HepG2 (cell line): ENCODE results near the gene AP3B1. TPM values are rescaled to one million over a fixed set of nuclear protein-coding genes. Genes with fewer than 3 reads are reported as not detected.

Experiments used
- ATAC-seq: fragments of 200-7000 bp; cut with Tn5 transposase; 3 replicates; pipeline ENCODE4 v1.9.1; 2020; ENCODE audit warnings: mild to moderate bottlenecking, moderate library complexity
- BruUV-seq: library from RNA; stranded (reverse); fragments of 400-500 nt; replicated peaks from 2 replicates; lab custom pipeline; 2021; lab: Mats Ljungman, UMichigan
- CTCF ChIA-PET: fragments of 300-600 bp; formaldehyde crosslinking; extraction: SDS; loops from one replicate; lab custom pipeline; 2021; ENCODE audit warnings: low total read pairs, inconsistent platforms, low intra/inter-chr PET ratio; lab: Yijun Ruan, JAX
- POLR2A ChIA-PET: fragments of 350-600 bp; sonication (Branson Sonifier 250); formaldehyde crosslinking; loops from one replicate; lab custom pipeline; 2020; ENCODE audit warnings: antibody characterized with exemption, inconsistent platforms; lab: Yijun Ruan, JAX
- DNase-seq: peaks from one replicate; pipeline ENCODE4 v3.0.0-alpha.2; 2015; ENCODE audit warnings: low spot score
- FAIRE-seq: peaks from 3 replicates; lab custom pipeline; 2011; peaks lifted over from hg19 to GRCh38; lab: Jason Lieb, UNC
- H2AFZ ChIP-seq: one replicate; pipeline ENCODE4 v1.6.1; 2011; ENCODE audit warnings: low read length, inconsistent platforms
- H3K27ac ChIP-seq: fragments of 300-600 bp; 3 replicates; pipeline ENCODE4 v1.8.0; 2011; ENCODE audit warnings: mixed run types, mild to moderate bottlenecking, mixed read lengths, low read length, inconsistent platforms; ENCODE audit not compliant: insufficient read depth; ENCODE audit errors: extremely low read length
- H3K27me3 ChIP-seq, 2 experiments: fragments of 200-600 bp in 1 of 2; 2 replicates in 1 of 2; 3 replicates in 1 of 2; pipeline versions ENCODE4 v1.6.0 to v1.8.0; 2011; ENCODE audit warnings: low read length in 2 of 2, mild to moderate bottlenecking in 2 of 2, moderate library complexity in 2 of 2, inconsistent platforms in 1 of 2; ENCODE audit not compliant: insufficient read depth in 2 of 2, control insufficient read depth in 1 of 2
- H3K36me3 ChIP-seq, 2 experiments: fragments of 200-600 bp in 1 of 2; replicated peaks in 1 of 2; 2 replicates in 1 of 2; 3 replicates in 1 of 2; pipeline versions ENCODE4 v1.5.1 to v1.8.0; 2011; ENCODE audit warnings: low read length in 2 of 2, inconsistent platforms in 1 of 2; ENCODE audit not compliant: insufficient read depth in 2 of 2, control insufficient read depth in 1 of 2
- H3K4me1 ChIP-seq: 2 replicates; pipeline ENCODE4 v1.5.1; 2012; ENCODE audit warnings: low read length, inconsistent platforms; ENCODE audit not compliant: insufficient read depth
- H3K4me2 ChIP-seq: 2 replicates; pipeline ENCODE4 v1.6.0; 2011; ENCODE audit warnings: low read depth, low read length, inconsistent platforms
- H3K4me3 ChIP-seq, 3 experiments: fragments of 200-600 bp in 1 of 3; sonication (generic), shearing (Covaris generic) in 1 of 3; replicated peaks in 1 of 3; 2 replicates each; pipeline ENCODE4 v1.5.1; 2011 to 2016; ENCODE audit warnings: low read length in 3 of 3, inconsistent platforms in 2 of 3, low read depth in 2 of 3, mild to moderate bottlenecking in 2 of 3, control low read depth in 1 of 3, mixed read lengths in 1 of 3; ENCODE audit not compliant: insufficient read depth in 1 of 3
- H3K79me2 ChIP-seq: one replicate; pipeline ENCODE4 v1.6.1; 2011; ENCODE audit warnings: low read length, inconsistent platforms; ENCODE audit not compliant: insufficient read depth
- H3K9ac ChIP-seq: 2 replicates; pipeline ENCODE4 v1.6.0; 2011; ENCODE audit warnings: mild to moderate bottlenecking, low read depth, low read length, inconsistent platforms; ENCODE audit not compliant: insufficient read depth
- H3K9me3 ChIP-seq: 2 replicates; pipeline ENCODE4 v1.5.1; 2012; ENCODE audit warnings: mild to moderate bottlenecking, low read length
- H4K20me1 ChIP-seq: 2 replicates; pipeline ENCODE4 v1.6.0; 2011; ENCODE audit warnings: inconsistent platforms, mild to moderate bottlenecking, low read length, moderate library complexity; ENCODE audit not compliant: insufficient read depth
- PBX3 ChIP-seq: sonication (generic); formaldehyde crosslinking; IDR thresholded peaks from 2 replicates; pipeline ENCODE4 v1.8.1; 2023; ENCODE audit warnings: missing genetic modification reagents, inconsistent platforms, borderline replicate concordance
- SMYD3 ChIP-seq: sonication (generic); formaldehyde crosslinking; IDR thresholded peaks from 2 replicates; pipeline ENCODE4 v1.8.1; 2023; ENCODE audit warnings: mild to moderate bottlenecking, missing genetic modification reagents
- ZBED4 ChIP-seq: sonication (generic); formaldehyde crosslinking; IDR thresholded peaks from 2 replicates; pipeline ENCODE4 v1.4.0; 2020; ENCODE audit warnings: missing genetic modification reagents, borderline replicate concordance
- WGBS: methylation state at CpG from one replicate; pipeline ENCODE4 v1.1.6; 2017; ENCODE audit warnings: low lambda C conversion rate; 5-methylcytosine and 5-hydroxymethylcytosine counted together
- in situ Hi-C: cut with HindIII; loops from 2 replicates; pipeline ENCODE4 v1.10.0; 2017; ENCODE audit warnings: low pct_unique_long_range_greater_than_20kb; ENCODE audit not compliant: extremely low pct_ligation_motif_present
- intact Hi-C: fragments of 100-400 bp; cut with micrococcal nuclease; formaldehyde crosslinking; loops from one replicate; pipeline ENCODE4 v1.10.0; 2022; ENCODE audit not compliant: unreplicated experiment
- polyA plus RNA-seq, 8 experiments: library from polyadenylated mRNA; depleted of rRNA in 3 of 8; stranded (reverse) in 7 of 8; unstranded in 1 of 8; fragments of >200 nt; fragmentation: Illumina TruSeq in 4 of 8; extraction: Trizol in 4 of 8; gene quantifications; 2 replicates each; pipeline versions ENCODE4 v1.2.1 to v1.2.3, GENCODE V29; 2011 to 2016; ENCODE audit warnings: low read depth in 4 of 8, missing spikeins in 1 of 8, mixed read lengths in 1 of 8; ENCODE audit not compliant: insufficient read depth in 1 of 8
- total RNA-seq, 5 experiments: library from RNA; depleted of rRNA; stranded (reverse); fragments of >200 nt; fragmentation: Illumina TruSeq; extraction: Trizol; gene quantifications; 2 replicates each; pipeline ENCODE4 v1.2.3, GENCODE V29; 2016; ENCODE audit warnings: low read depth in 1 of 5

AP3B1 gene
- total and polyA plus RNA-seq, 2 of the 13 experiments (the other 11 are each of a cell fraction or from before 2014, with no cell fraction given) = 37.7 to 51.2 TPM

- H3K36me3 ChIP-seq = no peaks in the 10 kb centered on the region; a peak in 1 of 5 replicates
- no peak for TF ChIP-seq SMYD3 (CRISPR knock-in tag)
- TF ChIP-seq PBX3 (CRISPR knock-in tag) = no peak
- no peak for TF ChIP-seq ZBED4 (CRISPR knock-in tag)
- TF ChIP-seq, all 625 proteins: peak for 0
- H3K9me3 ChIP-seq = no peaks in the 10 kb centered on the region
- no peaks in the 10 kb centered on the region for H3K79me2 ChIP-seq
- CTCF ChIA-PET = no interaction called here
- intact Hi-C loops (loop anchor here (5.0 kb wide), 1 partner anchor 425 kb away; no protein-coding TSS in a partner anchor), in situ Hi-C loops (loop anchor here (10.0 to 25.0 kb wide), 2 partner anchors 343 to 425 kb away; no protein-coding TSS in a partner anchor)
- POLR2A ChIA-PET = no interaction called here
- no peaks in the 10 kb centered on the region for H4K20me1 ChIP-seq
- DNase-seq (no peak), ATAC-seq (no peak), FAIRE-seq (no peak)
- H3K4me3 ChIP-seq = no peak overlapping the region
- no peak overlapping the region for H3K4me2 ChIP-seq
- no peak overlapping the region for H3K27ac ChIP-seq
- WGBS = 85% methylated on average over 5 of the region's 5 CpGs
- no peaks in the 10 kb centered on the region for H3K27me3 ChIP-seq
- H3K4me1 ChIP-seq = peaks cover 26% of the 10 kb centered on the region
- no TSS peak for BruUV-seq
- no peak overlapping the region for H2AFZ ChIP-seq
- no peak overlapping the region for H3K9ac ChIP-seq
Measured at GRCh38 chr5:77987331-77987730, 307.2 kb downstream of the AP3B1 start.
